Testis (tissue), 3 donors: ENCODE data around the gene XXYLT1. TPM values are rescaled to one million over a fixed set of nuclear protein-coding genes. Genes with fewer than 3 reads are reported as not detected.

Experiments used
- DNase-seq: peaks from one replicate; pipeline ENCODE4 v3.0.0-alpha.2; 2019
- H3K27ac ChIP-seq, 2 donors: fragments of 200-600 bp; sonication (generic); one replicate each; pipeline ENCODE4 v1.5.1; 2019
- H3K27me3 ChIP-seq: fragments of 200-600 bp; sonication (generic); one replicate; pipeline ENCODE4 v1.5.1; 2019
- H3K36me3 ChIP-seq: fragments of 200-600 bp; sonication (generic); one replicate; pipeline ENCODE4 v1.5.1; 2017; ENCODE audit warnings: low read depth; ENCODE audit errors: missing control alignments
- H3K4me1 ChIP-seq: fragments of 200-600 bp; sonication (generic); one replicate; pipeline ENCODE4 v1.5.1; 2019
- H3K4me3 ChIP-seq, 2 donors: fragments of 200-600 bp; sonication (generic); one replicate each; pipeline ENCODE4 v1.5.1; 2017 to 2019
- H3K9me3 ChIP-seq: fragments of 200-600 bp; sonication (generic); one replicate; pipeline ENCODE4 v1.5.1; 2017
- POLR2A ChIP-seq: fragments of 450-650 bp; IDR thresholded peaks from one replicate; pipeline ENCODE4 v1.6.1; 2017; ENCODE audit warnings: antibody characterized with exemption, mild to moderate bottlenecking, moderate library complexity
- WGBS, 2 donors: methylation state at CpG; one replicate each; pipeline ENCODE4 v1.1.5; 2018; 5-methylcytosine and 5-hydroxymethylcytosine counted together
- intact Hi-C: fragments of 100-400 bp; cut with DNase I; formaldehyde crosslinking; loops from one replicate; pipeline ENCODE4 v1.15.1; 2023; ENCODE audit warnings: low total_unique reads
- polyA plus RNA-seq: library from polyadenylated mRNA; stranded (reverse); fragments of 350-450 nt; fragmentation: Illumina TruSeq; extraction: RNeasy Lipid Tissue Mini Kit (QIAGEN cat#74804); gene quantifications from one replicate; pipeline ENCODE4 v1.2.3, GENCODE V29; 2014; ENCODE audit warnings: low read depth, low replicate concordance; ENCODE audit not compliant: insufficient read depth
- total RNA-seq, 2 donors: library from RNA; depleted of rRNA; stranded (reverse); fragments of >200 nt; gene quantifications; one replicate each; pipeline ENCODE4 v1.2.3, GENCODE V29; 2016
- TF ChIP-seq, protein P1 (sequence below), 3 experiments: fragments of 450-650 bp in 2 of 3; fragments of 200-600 bp in 1 of 3; sonication (generic) in 1 of 3; IDR thresholded peaks; one replicate each; pipeline ENCODE4 v1.5.1; 2016 to 2019; ENCODE audit warnings: antibody characterized with exemption in 3 of 3, mild to moderate bottlenecking in 2 of 3, moderate library complexity in 1 of 3

Gene XXYLT1
- total and polyA plus RNA-seq, 3 donors from 2014 or later: 7.2 to 12.5 (median 11.1) TPM

GRCh38 chr3:195048059-195048905, 222.7 kb downstream of the XXYLT1 start:
- no peak for TF ChIP-seq POLR2A
- TF ChIP-seq, protein P1, sequence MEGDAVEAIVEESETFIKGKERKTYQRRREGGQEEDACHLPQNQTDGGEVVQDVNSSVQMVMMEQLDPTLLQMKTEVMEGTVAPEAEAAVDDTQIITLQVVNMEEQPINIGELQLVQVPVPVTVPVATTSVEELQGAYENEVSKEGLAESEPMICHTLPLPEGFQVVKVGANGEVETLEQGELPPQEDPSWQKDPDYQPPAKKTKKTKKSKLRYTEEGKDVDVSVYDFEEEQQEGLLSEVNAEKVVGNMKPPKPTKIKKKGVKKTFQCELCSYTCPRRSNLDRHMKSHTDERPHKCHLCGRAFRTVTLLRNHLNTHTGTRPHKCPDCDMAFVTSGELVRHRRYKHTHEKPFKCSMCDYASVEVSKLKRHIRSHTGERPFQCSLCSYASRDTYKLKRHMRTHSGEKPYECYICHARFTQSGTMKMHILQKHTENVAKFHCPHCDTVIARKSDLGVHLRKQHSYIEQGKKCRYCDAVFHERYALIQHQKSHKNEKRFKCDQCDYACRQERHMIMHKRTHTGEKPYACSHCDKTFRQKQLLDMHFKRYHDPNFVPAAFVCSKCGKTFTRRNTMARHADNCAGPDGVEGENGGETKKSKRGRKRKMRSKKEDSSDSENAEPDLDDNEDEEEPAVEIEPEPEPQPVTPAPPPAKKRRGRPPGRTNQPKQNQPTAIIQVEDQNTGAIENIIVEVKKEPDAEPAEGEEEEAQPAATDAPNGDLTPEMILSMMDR (IDR thresholded peaks at IDR 0.05): no peak
- intact Hi-C loops: no loop called here
- no peak overlapping the region for H3K4me3 ChIP-seq
- H3K27ac ChIP-seq: no peak overlapping the region
- DNase-seq: no peak
- H3K36me3 ChIP-seq: no peaks in the 10 kb centered on the region
- H3K4me1 ChIP-seq: no peaks in the 10 kb centered on the region
- no peaks in the 10 kb centered on the region for H3K27me3 ChIP-seq
- WGBS, 2 donors: 70% methylated on average over 14 to 16 of the region's 16 CpGs
- H3K9me3 ChIP-seq: no peaks in the 10 kb centered on the region

DNA sequence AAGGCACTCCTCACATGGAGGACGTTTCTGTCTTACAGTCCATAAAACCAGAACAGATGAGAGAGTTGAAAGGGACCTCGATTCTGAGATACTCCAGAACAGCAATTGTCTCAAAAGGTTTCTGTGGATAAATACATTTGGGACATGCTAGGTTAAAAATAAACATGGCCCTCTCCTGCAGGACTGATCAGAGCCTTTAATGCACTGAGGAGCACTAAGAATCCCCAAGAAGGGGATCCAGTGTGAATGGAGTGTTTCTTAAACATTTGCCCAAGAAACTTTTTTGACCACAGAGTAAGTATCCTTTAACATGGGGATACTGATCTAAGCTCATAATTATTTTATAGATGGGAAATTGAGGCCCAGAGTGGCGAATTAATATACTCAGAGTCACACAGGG, 223.4 kb downstream of the XXYLT1 start:
- Histone ChIP-seq H3K27me3 (no peaks in the 10 kb centered on the region), H3K4me1 (no peaks in the 10 kb centered on the region), H3K4me3 (no peak overlapping the region), H3K36me3 (no peaks in the 10 kb centered on the region), H3K27ac (no peak overlapping the region), H3K9me3 (no peaks in the 10 kb centered on the region)
- TF ChIP-seq, protein P1 (IDR thresholded peaks at IDR 0.05): no peak
- no peak for TF ChIP-seq POLR2A
- 81 to 85% methylated on average over 3 of the region's 3 CpGs for WGBS, 2 donors
- no peak for DNase-seq
- intact Hi-C loops: no loop called here

DNA sequence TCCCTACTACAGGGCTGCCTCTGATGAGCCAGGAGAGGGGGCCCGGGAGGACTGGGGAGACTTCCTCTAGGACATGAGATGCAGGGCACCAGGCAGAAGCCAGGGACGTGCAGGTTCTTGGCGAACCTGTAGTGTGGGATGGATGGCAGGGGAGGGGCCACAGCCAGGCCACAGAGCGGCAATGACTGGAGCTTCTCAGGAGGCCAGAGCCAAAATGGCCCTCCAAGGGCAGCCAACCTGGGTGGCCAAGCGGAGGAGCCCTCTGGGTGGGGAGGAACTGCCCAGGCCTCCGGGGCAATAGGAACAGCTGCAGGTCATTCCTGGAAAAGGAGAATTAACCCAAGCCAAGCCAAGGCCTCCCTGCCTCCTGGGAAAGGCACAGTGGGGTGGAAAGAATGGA, 224.5 kb downstream of the XXYLT1 start:
- no peak overlapping the region for H3K4me3 ChIP-seq
- TF ChIP-seq, protein P1 (IDR thresholded peaks at IDR 0.05): no peak
- TF ChIP-seq POLR2A: no peak
- H3K36me3 ChIP-seq: no peaks in the 10 kb centered on the region
- H3K9me3 ChIP-seq: no peaks in the 10 kb centered on the region
- no peak overlapping the region for H3K27ac ChIP-seq
- intact Hi-C loops: no loop called here
- no peaks in the 10 kb centered on the region for H3K4me1 ChIP-seq
- no peaks in the 10 kb centered on the region for H3K27me3 ChIP-seq
- no peak for DNase-seq
- WGBS, 2 donors: 72 to 84% methylated on average over 5 to 6 of the region's 6 CpGs

GRCh38 chr3:195045481-195046210, 225.3 kb downstream of the XXYLT1 start:
- H3K4me3 ChIP-seq: no peak overlapping the region
- DNase-seq: no peak
- no peak for TF ChIP-seq POLR2A
- TF ChIP-seq, protein P1 (IDR thresholded peaks at IDR 0.05): no peak
- no peaks in the 10 kb centered on the region for H3K4me1 ChIP-seq
- intact Hi-C loops: no loop called here
- H3K36me3 ChIP-seq: no peaks in the 10 kb centered on the region
- 81 to 92% methylated on average over 8 to 17 of the region's 17 CpGs for WGBS, 2 donors
- no peaks in the 10 kb centered on the region for H3K9me3 ChIP-seq
- H3K27ac ChIP-seq: no peak overlapping the region
- no peaks in the 10 kb centered on the region for H3K27me3 ChIP-seq
